GM19099 (cell line): ENCODE measurements around the gene SART1.
A peak's percentile ranks its signal among the peaks of the same experiment; 100 is the strongest.

Experiments used
- POLR2A ChIP-seq: IDR thresholded peaks from 3 replicates; pipeline ENCODE4 v1.6.1; 2011; ENCODE audit warnings: low read depth; ENCODE audit not compliant: insufficient read length; ENCODE audit errors: extremely low read depth

Gene SART1

DNA sequence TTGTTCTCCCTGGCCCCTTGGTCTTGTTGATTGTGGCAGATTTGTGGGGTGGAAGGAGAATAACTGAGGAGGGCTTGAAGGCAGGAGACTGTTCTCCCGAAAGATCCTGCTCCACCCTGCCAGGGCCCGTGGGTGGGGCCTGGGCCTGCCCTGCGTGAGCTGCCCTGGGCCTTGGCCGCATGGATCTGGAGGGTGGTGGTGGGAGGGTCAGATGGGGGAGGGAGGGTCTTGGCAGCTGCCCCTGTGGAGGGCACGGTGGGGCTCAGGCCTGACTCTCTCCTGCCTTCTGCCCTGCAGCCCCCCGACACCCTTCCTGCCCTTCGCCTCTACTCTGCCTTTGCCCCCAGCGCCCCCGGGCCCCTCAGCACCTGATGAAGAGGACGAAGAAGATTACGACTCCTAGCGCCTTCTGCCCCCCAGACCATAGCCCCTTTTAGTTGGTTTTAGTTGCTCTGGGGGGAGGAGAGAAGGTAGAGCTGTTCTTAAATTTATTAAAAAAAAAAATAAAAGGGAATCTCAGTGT lies 40.4 kb upstream of the SART1 start:
- TF ChIP-seq POLR2A: no peak

DNA sequence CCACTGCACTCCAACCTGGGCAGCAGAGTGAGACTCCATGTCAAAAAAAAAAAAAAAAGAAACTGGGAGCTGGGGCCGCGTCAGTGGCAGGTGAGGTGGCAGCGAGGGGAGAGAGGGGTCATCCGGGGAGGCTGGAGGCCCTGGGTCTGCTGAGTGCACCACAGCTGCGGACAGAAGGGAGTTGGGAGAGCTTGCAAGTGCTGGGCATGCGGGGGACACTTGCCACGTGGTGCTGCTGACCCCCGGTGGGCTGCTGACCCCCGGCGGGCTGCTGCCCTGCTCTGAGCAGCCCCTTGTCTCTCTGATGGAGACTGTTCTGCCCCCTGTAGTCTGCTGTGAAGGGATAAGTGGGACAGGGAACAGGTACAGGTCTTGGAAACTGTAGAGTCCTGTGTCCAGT lies 39.7 kb upstream of the SART1 start:
- no peak for TF ChIP-seq POLR2A

- TF ChIP-seq POLR2A: no peak
These were observed 39.0 kb upstream of the SART1 start for GRCh38 chr11:65922565-65922964.

GRCh38 chr11:65925397-65925796 lies 36.1 kb upstream of the SART1 start:
- TF ChIP-seq POLR2A: no peak

- peak; percentile 53 for TF ChIP-seq POLR2A
These were observed 33.6 kb upstream of the SART1 start for GRCh38 chr11:65927904-65928397.

DNA sequence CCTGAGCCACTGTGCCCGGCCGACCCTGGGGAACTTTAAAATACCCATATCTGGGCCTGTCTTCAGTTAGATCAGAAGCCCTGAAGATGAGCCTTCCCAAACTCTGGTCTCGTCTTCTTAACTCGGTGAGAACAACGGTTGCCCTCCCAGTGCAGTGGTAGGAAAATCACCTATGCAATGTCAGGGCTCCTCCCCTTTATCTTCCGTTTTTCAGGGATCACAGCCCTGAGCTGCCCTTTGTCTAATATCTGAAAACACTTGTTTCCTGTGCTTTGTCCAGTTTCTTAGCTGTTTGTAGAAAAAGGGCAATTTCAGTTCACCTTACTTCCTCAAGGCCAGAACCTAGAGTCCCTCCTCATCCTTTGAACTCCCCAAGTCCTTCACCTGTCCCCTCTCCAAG lies 32.9 kb upstream of the SART1 start:
- no peak for TF ChIP-seq POLR2A

- no peak for TF ChIP-seq POLR2A
These were observed 29.6 kb upstream of the SART1 start for GRCh38 chr11:65931773-65932557.

- no peak for TF ChIP-seq POLR2A
These were observed 29.0 kb upstream of the SART1 start for GRCh38 chr11:65932558-65932919.

GRCh38 chr11:65934014-65934413 lies 27.5 kb upstream of the SART1 start:
- TF ChIP-seq POLR2A: no peak

DNA sequence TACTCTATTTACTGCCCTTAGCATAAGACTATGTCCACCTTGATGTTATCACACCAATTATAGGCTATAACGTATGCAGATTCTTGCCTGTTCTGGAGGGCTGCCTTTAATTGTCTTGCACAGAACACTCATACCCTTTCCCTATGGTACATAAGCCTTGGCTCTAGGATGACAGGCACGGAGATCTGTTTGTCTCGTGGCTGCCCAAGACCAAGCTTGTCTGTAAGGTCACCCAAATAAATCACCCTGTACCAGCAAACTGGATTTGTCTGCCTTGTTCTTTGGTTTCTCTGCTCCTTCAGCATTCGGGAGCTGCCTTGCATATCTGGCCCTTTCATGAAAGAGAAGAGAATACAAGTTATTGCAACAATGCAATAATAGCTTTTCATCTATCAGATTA lies 23.8 kb upstream of the SART1 start:
- TF ChIP-seq POLR2A: no peak

- no peak for TF ChIP-seq POLR2A
These were observed 19.7 kb upstream of the SART1 start for GRCh38 chr11:65941720-65942310.

DNA sequence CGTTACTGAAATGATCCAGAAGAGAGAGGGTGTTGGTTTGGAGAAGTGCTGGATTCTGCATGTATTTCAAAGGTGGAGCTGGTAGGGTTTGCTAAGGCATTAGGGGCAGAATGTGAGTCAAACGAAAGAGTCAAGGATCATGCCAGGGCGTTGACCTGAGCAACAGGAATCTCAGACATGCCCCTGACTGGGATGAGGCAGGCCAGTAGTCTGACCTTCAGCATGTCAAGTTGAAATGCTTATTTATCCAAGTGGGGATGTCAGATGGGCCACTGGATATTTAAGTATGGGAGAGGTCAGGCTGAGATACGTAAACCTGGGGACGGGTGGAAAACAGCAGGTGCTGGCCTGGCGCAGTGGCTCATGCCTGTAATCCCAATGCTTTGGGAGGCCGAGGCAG lies 19.0 kb upstream of the SART1 start:
- no peak for TF ChIP-seq POLR2A

DNA sequence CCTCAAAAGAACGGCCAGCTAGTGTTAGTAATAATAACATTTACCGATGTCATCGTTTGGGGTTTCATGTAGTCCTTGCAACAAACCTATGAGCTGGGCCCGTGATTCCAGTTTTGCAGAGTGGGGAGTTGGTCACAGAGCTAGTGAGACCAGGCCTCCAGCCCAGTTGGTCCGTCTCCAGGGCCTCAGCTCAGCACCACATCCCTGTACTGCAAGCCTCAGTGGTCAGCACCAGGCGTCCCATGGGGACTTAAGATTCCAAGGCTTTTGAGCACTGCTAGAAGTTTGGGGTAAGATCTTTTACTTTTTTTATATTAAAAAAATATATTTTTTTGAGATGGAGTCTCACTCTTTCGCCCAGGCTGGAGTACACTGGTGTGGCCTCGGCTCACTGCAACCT lies 17.3 kb upstream of the SART1 start:
- TF ChIP-seq POLR2A: no peak

- no peak for TF ChIP-seq POLR2A
These were observed 16.8 kb upstream of the SART1 start for GRCh38 chr11:65944767-65945166.

DNA sequence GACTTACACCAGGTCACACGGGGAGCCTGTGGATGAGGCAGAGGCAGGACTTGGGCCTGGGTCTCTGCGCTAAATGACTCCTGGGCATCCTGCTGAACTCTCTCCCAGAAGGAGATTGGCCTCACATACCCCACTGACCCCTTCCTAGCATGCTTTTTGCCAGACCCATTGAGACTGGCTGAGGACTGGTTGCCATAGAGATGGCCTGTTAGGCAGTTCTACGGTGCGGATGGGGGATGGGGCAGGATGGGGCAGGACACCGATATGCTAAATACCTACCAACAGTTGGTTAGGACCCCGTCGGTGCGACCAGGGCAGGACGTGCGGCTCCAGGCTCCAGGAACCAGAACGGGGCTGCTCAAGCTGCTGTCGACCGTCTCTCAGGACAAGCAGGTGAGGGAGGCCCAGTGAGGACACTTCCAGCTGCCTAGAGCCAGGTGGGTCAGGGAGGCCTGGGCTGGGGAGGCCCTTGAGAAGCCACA lies 16.1 kb upstream of the SART1 start, which contains the start of gene TSGA10IP:
TSS of gene TSGA10IP (plus strand) at position 51 of the 482 bp plus-strand sequence. CDS start at position 247, 196 bp downstream.
- TF ChIP-seq POLR2A: no peak
